Omental fat pad (tissue), 4 donors: ENCODE measurements around the gene CYP2A13. TPM values are rescaled to one million over a fixed set of nuclear protein-coding genes. Genes with fewer than 3 reads are reported as not detected.
"Not testable (repeated sequence)": the region's sequence is repeated elsewhere in the genome, so short reads cannot be mapped to it uniquely, and the experiment has no call there.

Experiments used
- ATAC-seq: fragments of 150-250 bp; one replicate; pipeline ENCODE4 v1.9.1; 2016; ENCODE audit warnings: mild to moderate bottlenecking, moderate library complexity; ENCODE audit not compliant: low FRiP score
- DNase-seq: peaks from one replicate; pipeline ENCODE4 v3.0.0-alpha.2; 2019; ENCODE audit warnings: low spot score
- CTCF ChIP-seq, 3 donors: fragments of 450-650 bp; IDR thresholded peaks; one replicate each; pipeline ENCODE4 v1.5.1; 2016 to 2017; ENCODE audit warnings: antibody characterized with exemption in 3 of 3, mild to moderate bottlenecking in 3 of 3, moderate library complexity in 2 of 3
- total RNA-seq, 4 donors: library from RNA; depleted of rRNA; stranded (reverse); fragments of >200 nt; gene quantifications; one replicate each; pipeline ENCODE4 v1.1.0, GENCODE V29; 2016

The CYP2A13 gene
- not detected for total RNA-seq

GRCh38 chr19:41088151-41088550 is at the start of gene CYP2A13:
Gene CYP2A13 (plus strand): TSS chr19:41088451. CDS start chr19:41088472, 21 bp downstream.
- TF ChIP-seq CTCF (IDR thresholded peaks at IDR 0.05): no peak
- DNase-seq (no peak), ATAC-seq (no peak)

- no peak for ATAC-seq
- no peak for DNase-seq
- TF ChIP-seq CTCF (IDR thresholded peaks at IDR 0.05): no peak
These were observed 48.4 kb upstream of the CYP2A13 start for GRCh38 chr19:41039806-41040205.

- not testable (repeated sequence) for ATAC-seq, DNase-seq
These were observed 43.2 kb upstream of the CYP2A13 start for GRCh38 chr19:41045095-41045494.

GRCh38 chr19:41050426-41050825 is 37.8 kb upstream of the CYP2A13 start:
- ATAC-seq: no peak
- no peak for TF ChIP-seq CTCF (IDR thresholded peaks at IDR 0.05)
- no peak for DNase-seq

- DNase-seq, ATAC-seq: not testable (repeated sequence)
These were observed 36.1 kb upstream of the CYP2A13 start for GRCh38 chr19:41052162-41052561.

GRCh38 chr19:41053331-41053730 is 34.9 kb upstream of the CYP2A13 start:
- ATAC-seq, DNase-seq: not testable (repeated sequence)

- no peak for DNase-seq
- TF ChIP-seq CTCF (IDR thresholded peaks at IDR 0.05): no peak
- no peak for ATAC-seq
These were observed 23.2 kb upstream of the CYP2A13 start for GRCh38 chr19:41064974-41065569.

- no peak for ATAC-seq
- no peak for DNase-seq
- no peak for TF ChIP-seq CTCF (IDR thresholded peaks at IDR 0.05)
These were observed 12.0 kb upstream of the CYP2A13 start for GRCh38 chr19:41076286-41076685.

GRCh38 chr19:41083516-41083915 is 4.7 kb upstream of the CYP2A13 start:
- DNase-seq (no peak), ATAC-seq (no peak)
- TF ChIP-seq CTCF (IDR thresholded peaks at IDR 0.05): no peak
